Keratinocyte (primary cell): ENCODE data around the gene MTMR2. TPM values are rescaled to one million over a fixed set of nuclear protein-coding genes. Genes with fewer than 3 reads are reported as not detected.

Source experiments
- DNase-seq: peaks from one replicate; pipeline ENCODE4 v3.0.0-alpha.2; 2011; ENCODE audit warnings: low read depth, missing footprints, low spot score
- FAIRE-seq: peaks from 2 replicates; lab custom pipeline; 2011; peaks lifted over from hg19 to GRCh38; lab: Jason Lieb, UNC
- H2AFZ ChIP-seq: 2 replicates; pipeline ENCODE4 v1.6.0; 2012; ENCODE audit warnings: low read length, control low read depth, inconsistent platforms; ENCODE audit not compliant: control insufficient read depth
- H3K27ac ChIP-seq: 2 replicates; pipeline ENCODE4 v1.5.1; 2011; ENCODE audit warnings: low read length; ENCODE audit not compliant: control insufficient read depth, insufficient read depth
- H3K27me3 ChIP-seq: 3 replicates; pipeline ENCODE4 v1.6.0; 2011; ENCODE audit warnings: low read length; ENCODE audit not compliant: control insufficient read depth, insufficient read depth; ENCODE audit errors: extremely low read depth
- H3K36me3 ChIP-seq, 2 experiments: 2 replicates in 1 of 2; 3 replicates in 1 of 2; pipeline ENCODE4 v1.5.1; 2011; ENCODE audit warnings: low read length in 2 of 2, mild to moderate bottlenecking in 1 of 2; ENCODE audit not compliant: control insufficient read depth in 2 of 2, insufficient read depth in 2 of 2; ENCODE audit errors: extremely low read depth in 1 of 2
- H3K4me1 ChIP-seq: 3 replicates; pipeline ENCODE4 v1.5.1; 2011; ENCODE audit warnings: low read length; ENCODE audit not compliant: control insufficient read depth, insufficient read depth; ENCODE audit errors: extremely low read depth
- H3K4me2 ChIP-seq: 3 replicates; pipeline ENCODE4 v1.6.0; 2011; ENCODE audit warnings: low read depth, low read length; ENCODE audit not compliant: control insufficient read depth, insufficient read depth; ENCODE audit errors: extremely low read depth
- H3K4me3 ChIP-seq, 3 experiments: fragments of 200-600 bp in 1 of 3; sonication (generic) in 1 of 3; 2 replicates in 2 of 3; 3 replicates in 1 of 3; pipeline ENCODE4 v1.5.1; 2011 to 2016; ENCODE audit warnings: low read length in 3 of 3, mild to moderate bottlenecking in 3 of 3, control low read depth in 2 of 3, inconsistent platforms in 1 of 3, low read depth in 1 of 3, mixed read lengths in 1 of 3, mixed run types in 1 of 3, moderate library complexity in 1 of 3; ENCODE audit not compliant: control insufficient read depth in 2 of 3, insufficient read depth in 2 of 3; ENCODE audit errors: extremely low read depth in 1 of 3
- H3K79me2 ChIP-seq: 2 replicates; pipeline ENCODE4 v1.6.0; 2012; ENCODE audit warnings: low read length; ENCODE audit not compliant: control insufficient read depth, insufficient read depth
- H3K9ac ChIP-seq: 3 replicates; pipeline ENCODE4 v1.6.0; 2011; ENCODE audit warnings: low read length; ENCODE audit not compliant: control insufficient read depth, insufficient read depth; ENCODE audit errors: extremely low read depth
- H3K9me1 ChIP-seq: 3 replicates; pipeline ENCODE4 v1.6.0; 2011; ENCODE audit warnings: low read length; ENCODE audit not compliant: control insufficient read depth, insufficient read depth; ENCODE audit errors: extremely low read depth
- H3K9me3 ChIP-seq: 2 replicates; pipeline ENCODE4 v1.5.1; 2012; ENCODE audit warnings: low read depth, low read length; ENCODE audit not compliant: control insufficient read depth
- H4K20me1 ChIP-seq: 3 replicates; pipeline ENCODE4 v1.6.0; 2011; ENCODE audit warnings: low read length; ENCODE audit not compliant: control insufficient read depth, insufficient read depth; ENCODE audit errors: extremely low read depth
- CTCF ChIP-seq, 3 experiments: IDR thresholded peaks in 1 of 3; conservative IDR thresholded peaks in 1 of 3; optimal IDR thresholded peaks in 1 of 3; 2 replicates in 2 of 3; 3 replicates in 1 of 3; pipeline versions ENCODE3 to v1.5.1; 2011; ENCODE audit warnings: low read length in 3 of 3, mild to moderate bottlenecking in 3 of 3, moderate library complexity in 2 of 3, control low read depth in 1 of 3, inconsistent platforms in 1 of 3; ENCODE audit not compliant: insufficient read depth in 2 of 3; ENCODE audit errors: extremely low read depth in 1 of 3
- EZH2 ChIP-seq: IDR thresholded peaks from one replicate; pipeline ENCODE4 v1.6.1; 2012; ENCODE audit warnings: inconsistent platforms, mild to moderate bottlenecking, low read length, moderate library complexity
- dilution Hi-C: fragments of 300-500 bp; cut with MboI; formaldehyde crosslinking; loops from one replicate; pipeline ENCODE4 v1.7.0; 2020; ENCODE audit warnings: low sequenced_read_pairs; ENCODE audit not compliant: extremely low pct_ligation_motif_present
- polyA plus RNA-seq, 5 experiments: library from polyadenylated mRNA; depleted of rRNA in 3 of 5; stranded (reverse) in 3 of 5; stranded (forward) in 1 of 5; unstranded in 1 of 5; fragments of >200 nt; gene quantifications; 1 replicate in 1 of 5; 2 replicates in 3 of 5; 3 replicates in 1 of 5; pipeline versions ENCODE4 v1.2.1 to v1.2.3, GENCODE V29; 2011 to 2012; ENCODE audit warnings: missing spikeins in 2 of 5, low read depth in 1 of 5, low replicate concordance in 1 of 5

The MTMR2 gene
- polyA plus RNA-seq, 1 donor (not counting 4 experiments of a cell fraction or from before 2014, with no cell fraction given), result 27.0 TPM

- H4K20me1 ChIP-seq, result no peaks in the 10 kb centered on the region
- H3K27ac ChIP-seq, result no peak overlapping the region
- no peak overlapping the region for H3K9ac ChIP-seq
- no peak for TF ChIP-seq CTCF (optimal IDR thresholded peaks at IDR 0.05 in 1 of 3, IDR thresholded peaks at IDR 0.05 in 1 of 3, conservative IDR thresholded peaks at IDR 0.05 in 1 of 3; ENCODE audit: extremely low read depth in 1 of 3, insufficient read depth in 2 of 3, low read length in 3 of 3)
- TF ChIP-seq EZH2, result no peak
- H3K36me3 ChIP-seq, result no peaks in the 10 kb centered on the region
- H3K4me3 ChIP-seq, result peak overlapping the region in 2 of 3 experiments; percentile 94
- DNase-seq (no peak), FAIRE-seq (no peak)
- no peaks in the 10 kb centered on the region for H3K27me3 ChIP-seq
- no peaks in the 10 kb centered on the region for H3K9me3 ChIP-seq
- H2AFZ ChIP-seq, result no peak overlapping the region
- H3K79me2 ChIP-seq, result peaks cover 55% of the 10 kb centered on the region
- peak overlapping the region; percentile 96 for H3K4me2 ChIP-seq
- no peaks in the 10 kb centered on the region for H3K9me1 ChIP-seq
- peaks cover 17% of the 10 kb centered on the region for H3K4me1 ChIP-seq
- dilution Hi-C loops, result no loop called here
Measured at GRCh38 chr11:95792200-95792599, 131.7 kb downstream of the MTMR2 start.

- Histone ChIP-seq H3K27ac (peak overlapping the region; percentile 96), H3K9ac (peak overlapping the region; percentile 95), H2AFZ (peak overlapping the region; percentile 87), H3K9me1 (no peaks in the 10 kb centered on the region), H3K27me3 (no peaks in the 10 kb centered on the region), H3K79me2 (peaks cover 55% of the 10 kb centered on the region), H3K4me2 (peak overlapping the region; percentile 96), H4K20me1 (no peaks in the 10 kb centered on the region), H3K36me3 (no peaks in the 10 kb centered on the region), H3K9me3 (no peaks in the 10 kb centered on the region), H3K4me3 (peak overlapping the region; percentile 80 to 94 (median 94)), H3K4me1 (peaks cover 17% of the 10 kb centered on the region)
- FAIRE-seq (no peak), DNase-seq (no peak)
- dilution Hi-C loops, result no loop called here
- TF ChIP-seq CTCF (optimal IDR thresholded peaks at IDR 0.05 in 1 of 3, IDR thresholded peaks at IDR 0.05 in 1 of 3, conservative IDR thresholded peaks at IDR 0.05 in 1 of 3; ENCODE audit: extremely low read depth in 1 of 3, insufficient read depth in 2 of 3, low read length in 3 of 3) (no peak), EZH2 (no peak)
Measured at GRCh38 chr11:95791709-95792033, 132.2 kb downstream of the MTMR2 start.
